GM12878 (cell line): Measurements from ENCODE around the gene NKX2-2. TPM values are rescaled to one million over a fixed set of nuclear protein-coding genes. Genes with fewer than 3 reads are reported as not detected.

Experiments
- ATAC-seq: fragments of 200-7000 bp; cut with Tn5 transposase; 3 replicates; pipeline ENCODE4 v1.9.1; 2020; ENCODE audit warnings: mild to moderate bottlenecking, moderate library complexity
- BruUV-seq: library from RNA; stranded (reverse); fragments of 400-500 nt; replicated peaks from 2 replicates; lab custom pipeline; 2021; lab: Mats Ljungman, UMichigan
- CTCF ChIA-PET: fragments of 300-600 bp; sonication (Branson Sonifier 250); formaldehyde crosslinking; extraction: SDS; loops from one replicate; lab custom pipeline; 2021; ENCODE audit warnings: inconsistent platforms; lab: Yijun Ruan, JAX
- POLR2A ChIA-PET: fragments of 350-600 bp; formaldehyde crosslinking; extraction: SDS; loops from one replicate; lab custom pipeline; 2021; ENCODE audit warnings: inconsistent platforms; lab: Charles Lee
- RAD21 ChIA-PET: fragments of 300-600 bp; sonication (Branson Sonifier 250); formaldehyde crosslinking; loops from one replicate; lab custom pipeline; 2023; ENCODE audit warnings: antibody characterized with exemption; ENCODE audit not compliant: unreplicated experiment; lab: Charles Lee
- SMC1A ChIA-PET: fragments of 300-600 bp; sonication (Branson Sonifier 250); formaldehyde crosslinking; loops from one replicate; lab custom pipeline; 2023; ENCODE audit not compliant: unreplicated experiment, uncharacterized antibody; lab: Charles Lee
- DNase-seq: peaks from one replicate; pipeline ENCODE4 v3.0.0-alpha.2; 2011; ENCODE audit warnings: low read depth, low spot score
- FAIRE-seq: peaks from 3 replicates; lab custom pipeline; 2011; peaks lifted over from hg19 to GRCh38; lab: Jason Lieb, UNC
- H2AFZ ChIP-seq: 2 replicates; pipeline ENCODE4 v1.6.0; 2011; ENCODE audit warnings: low read depth, low read length, control low read depth; ENCODE audit not compliant: control insufficient read depth
- H3K27ac ChIP-seq: 2 replicates; pipeline ENCODE4 v1.5.1; 2011; ENCODE audit warnings: control low read depth; ENCODE audit not compliant: control insufficient read depth, insufficient read depth
- H3K27me3 ChIP-seq, 2 experiments: replicated peaks in 1 of 2; 2 replicates each; pipeline versions ENCODE4 v1.6.0 to v1.6.1; 2011; ENCODE audit warnings: low read length in 1 of 2; ENCODE audit not compliant: control insufficient read depth in 2 of 2, insufficient read depth in 2 of 2
- H3K36me3 ChIP-seq, 2 experiments: 2 replicates each; pipeline ENCODE4 v1.5.1; 2011; ENCODE audit warnings: low read length in 1 of 2; ENCODE audit not compliant: control insufficient read depth in 2 of 2, insufficient read depth in 2 of 2
- H3K4me1 ChIP-seq: 2 replicates; pipeline ENCODE4 v1.6.1; 2011; ENCODE audit warnings: mild to moderate bottlenecking, low read length, moderate library complexity, mixed read lengths; ENCODE audit not compliant: control insufficient read depth, insufficient read depth
- H3K4me2 ChIP-seq: 2 replicates; pipeline ENCODE4 v1.6.0; 2011; ENCODE audit warnings: control low read depth; ENCODE audit not compliant: control insufficient read depth, insufficient read depth
- H3K4me3 ChIP-seq: fragments of 200-600 bp; sonication (generic); 2 replicates; pipeline ENCODE4 v1.5.1; 2016
- H3K79me2 ChIP-seq: 2 replicates; pipeline ENCODE4 v1.6.0; 2011; ENCODE audit warnings: low read length; ENCODE audit not compliant: control insufficient read depth, insufficient read depth
- H3K9ac ChIP-seq: 2 replicates; pipeline ENCODE4 v1.8.0; 2011; ENCODE audit warnings: low read length, control low read depth, mixed read lengths; ENCODE audit not compliant: control insufficient read depth, insufficient read depth
- H3K9me3 ChIP-seq: replicated peaks from 3 replicates; pipeline ENCODE4 v1.5.1; 2011; ENCODE audit warnings: mild to moderate bottlenecking, low read length; ENCODE audit not compliant: control insufficient read depth, insufficient read depth
- H4K20me1 ChIP-seq: 2 replicates; pipeline ENCODE4 v1.6.0; 2011; ENCODE audit not compliant: control insufficient read depth, insufficient read depth
- BHLHE40 ChIP-seq, 2 experiments: fragments of 450-650 bp in 1 of 2; IDR thresholded peaks; 2 replicates each; pipeline ENCODE4 v1.6.1; 2011 to 2017; ENCODE audit warnings: low read depth in 2 of 2, borderline replicate concordance in 1 of 2, improper control_type of control experiment in 1 of 2, low read length in 1 of 2, mild to moderate bottlenecking in 1 of 2
- BRCA1 ChIP-seq: IDR thresholded peaks from 2 replicates; pipeline ENCODE4 v1.6.1; 2011; ENCODE audit warnings: low read depth, low read length, improper control_type of control experiment
- E4F1 ChIP-seq: fragments of 450-650 bp; IDR thresholded peaks from 2 replicates; pipeline ENCODE4 v1.6.1; 2018; ENCODE audit warnings: borderline replicate concordance, mild to moderate bottlenecking; ENCODE audit not compliant: partially characterized antibody
- EGR1 ChIP-seq, 2 experiments: IDR thresholded peaks; 1 replicate in 1 of 2; 2 replicates in 1 of 2; pipeline ENCODE4 v1.6.1; 2011 to 2012; ENCODE audit warnings: low read depth in 2 of 2, low read length in 2 of 2, borderline replicate concordance in 1 of 2, mild to moderate bottlenecking in 1 of 2, moderate library complexity in 1 of 2
- HDAC2 ChIP-seq: fragments of 200-600 bp; sonication (generic); IDR thresholded peaks from 2 replicates; pipeline ENCODE4 v1.6.1; 2017
- HDAC6 ChIP-seq: fragments of 200-600 bp; sonication (generic); IDR thresholded peaks from one replicate; pipeline ENCODE4 v1.8.0; 2017; ENCODE audit warnings: antibody characterized with exemption; ENCODE audit not compliant: unreplicated experiment
- HDGF ChIP-seq: fragments of 450-650 bp; IDR thresholded peaks from 2 replicates; pipeline ENCODE4 v1.6.1; 2016; ENCODE audit warnings: antibody characterized with exemption
- KLF5 ChIP-seq: fragments of 450-650 bp; IDR thresholded peaks from 2 replicates; pipeline ENCODE4 v1.6.1; 2014; ENCODE audit warnings: mild to moderate bottlenecking; ENCODE audit not compliant: partially characterized antibody
- MEF2B ChIP-seq: fragments of 450-650 bp; IDR thresholded peaks from 2 replicates; pipeline ENCODE4 v1.6.1; 2018; ENCODE audit warnings: mild to moderate bottlenecking, moderate library complexity; ENCODE audit not compliant: partially characterized antibody, poor library complexity, severe bottlenecking
- MTA2 ChIP-seq: fragments of 450-650 bp; IDR thresholded peaks from 2 replicates; pipeline ENCODE4 v1.6.1; 2016; ENCODE audit warnings: low read depth, mild to moderate bottlenecking, moderate library complexity
- MYC ChIP-seq: IDR thresholded peaks from 2 replicates; pipeline ENCODE4 v1.6.1; 2011; ENCODE audit warnings: mild to moderate bottlenecking, low read length, moderate library complexity, inconsistent platforms; ENCODE audit not compliant: insufficient read depth, insufficient replicate concordance, insufficient read length, severe bottlenecking
- SIN3A ChIP-seq: IDR thresholded peaks from 2 replicates; pipeline ENCODE4 v1.6.1; 2012; ENCODE audit warnings: low read depth, low read length, improper control_type of control experiment
- SPI1 ChIP-seq: IDR thresholded peaks from 2 replicates; pipeline ENCODE4 v1.6.1; 2011; ENCODE audit warnings: low read depth, mild to moderate bottlenecking, low read length, moderate library complexity, borderline replicate concordance; ENCODE audit not compliant: insufficient read depth
- WRNIP1 ChIP-seq: IDR thresholded peaks from 2 replicates; pipeline ENCODE4 v1.6.1; 2011; ENCODE audit warnings: low read depth, low read length, improper control_type of control experiment, borderline replicate concordance
- ZNF24 ChIP-seq: fragments of 450-650 bp; IDR thresholded peaks from 2 replicates; pipeline ENCODE4 v1.6.1; 2017; ENCODE audit warnings: antibody characterized with exemption, mild to moderate bottlenecking
- ZNF274 ChIP-seq: IDR thresholded peaks from one replicate; pipeline ENCODE4 v1.8.0; 2011; ENCODE audit not compliant: insufficient read length, insufficient read depth
- WGBS: methylation state at CpG from one replicate; pipeline ENCODE4 v1.1.6; 2016; ENCODE audit warnings: low lambda C conversion rate; ENCODE audit not compliant: insufficient replicate concordance, insufficient coverage; ENCODE audit errors: missing lambda C conversion rate; 5-methylcytosine and 5-hydroxymethylcytosine counted together
- in situ Hi-C: fragments of 300-500 bp; cut with MboI; formaldehyde crosslinking; loops from 9 replicates; pipeline ENCODE4 v1.14.3; 2018; ENCODE audit warnings: mixed read lengths
- intact Hi-C: fragments of 100-400 bp; cut with micrococcal nuclease; formaldehyde crosslinking; loops from one replicate; pipeline ENCODE4 v1.14.2; 2022; ENCODE audit not compliant: unreplicated experiment
- polyA plus RNA-seq, 11 experiments: library from polyadenylated mRNA; depleted of rRNA in 4 of 11; unstranded in 6 of 11; stranded (reverse) in 5 of 11; fragments of >200 nt; fragmentation: Nextera tagmentation in 4 of 11; fragmentation: Illumina TruSeq in 1 of 11; extraction: Ambion mirVana in 4 of 11; extraction: Trizol in 1 of 11; gene quantifications; 1 replicate in 1 of 11; 2 replicates in 10 of 11; pipeline versions ENCODE4 v1.2.1 to v1.2.3, GENCODE V29; 2011 to 2016; ENCODE audit warnings: inconsistent platforms in 2 of 11, missing spikeins in 2 of 11, low read depth in 1 of 11
- total RNA-seq, 4 experiments: library from RNA; depleted of rRNA in 3 of 4; stranded (reverse); fragments of >200 nt in 3 of 4; fragmentation: Illumina TruSeq in 1 of 4; extraction: Trizol in 1 of 4; gene quantifications; 2 replicates each; pipeline versions ENCODE4 v1.2.1 to v1.2.3, GENCODE V29; 2013 to 2021
- TF ChIP-seq, protein P1 (sequence below): fragments of 450-650 bp; IDR thresholded peaks from 2 replicates; pipeline ENCODE4 v1.6.1; 2017; ENCODE audit warnings: mild to moderate bottlenecking, moderate library complexity

Gene NKX2-2
- total and polyA plus RNA-seq, 10 of the 15 experiments (the other 5 are each of a cell fraction or from before 2014, with no cell fraction given), result not detected

DNA sequence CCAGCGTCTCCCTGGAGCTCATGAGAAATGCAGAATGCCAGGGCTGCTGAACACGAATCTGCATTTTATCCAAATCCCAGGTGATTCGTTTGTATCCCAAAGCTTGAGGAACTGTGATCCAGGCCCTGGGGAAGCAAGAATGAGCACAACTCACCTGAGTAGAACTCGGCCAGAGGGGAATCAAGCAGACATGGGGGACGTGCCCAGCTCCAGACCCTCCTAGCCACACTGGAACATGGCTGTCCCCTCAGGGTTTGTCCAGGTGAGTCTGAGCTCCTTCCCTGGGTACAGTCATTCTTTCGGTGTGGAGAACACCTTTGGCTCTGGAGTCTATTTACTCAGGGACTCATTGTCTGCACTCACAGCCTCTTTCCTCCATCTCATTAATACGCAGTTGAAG lies 13.3 kb downstream of the NKX2-2 start:
- ChIA-PET SMC1A (interaction anchor here (0.7 to 4.1 kb wide), 2 partner anchors 257 to 640 kb away, joined by 3 to 23 read pairs; no protein-coding TSS in a partner anchor), POLR2A (no interaction called here), CTCF (interaction anchor here (5.9 to 6.6 kb wide), 2 partner anchors 264 to 640 kb away, joined by 70 to 202 read pairs; no protein-coding TSS in a partner anchor), RAD21 (interaction anchor here (1.9 kb wide), 1 partner anchor 70 kb away, joined by 5 read pairs; no protein-coding TSS in a partner anchor)
- peaks cover 0 to 2% of the 10 kb centered on the region in 2 experiments; a peak in 3 of 4 replicates for H3K27me3 ChIP-seq
- BruUV-seq, result no TSS peak
- no peak overlapping the region for H2AFZ ChIP-seq
- H3K36me3 ChIP-seq, result no peaks in the 10 kb centered on the region
- no peaks in the 10 kb centered on the region for H3K9me3 ChIP-seq
- no peaks in the 10 kb centered on the region for H4K20me1 ChIP-seq
- H3K27ac ChIP-seq, result no peak overlapping the region
- no peaks in the 10 kb centered on the region for H3K79me2 ChIP-seq
- intact Hi-C loops (loop anchor here (10.0 kb wide), 2 partner anchors 106 to 836 kb away; partner anchors contain the start of gene NKX2-4), in situ Hi-C loops (loop anchor here (5.0 to 10.0 kb wide), 3 partner anchors 263 to 638 kb away; no protein-coding TSS in a partner anchor)
- 39% methylated on average over 7 of the region's 7 CpGs for WGBS
- H3K4me2 ChIP-seq, result no peak overlapping the region
- no peak for DNase-seq
- no peak for FAIRE-seq
- H3K4me1 ChIP-seq, result peaks cover 12% of the 10 kb centered on the region
- H3K9ac ChIP-seq, result no peak overlapping the region
- no peak for ATAC-seq
- no peak overlapping the region for H3K4me3 ChIP-seq
- TF ChIP-seq MYC, result no peak
- no peak for TF ChIP-seq WRNIP1
- TF ChIP-seq HDAC6, result no peak
- no peak for TF ChIP-seq HDGF
- no peak for TF ChIP-seq ZNF274
- TF ChIP-seq, protein P1, sequence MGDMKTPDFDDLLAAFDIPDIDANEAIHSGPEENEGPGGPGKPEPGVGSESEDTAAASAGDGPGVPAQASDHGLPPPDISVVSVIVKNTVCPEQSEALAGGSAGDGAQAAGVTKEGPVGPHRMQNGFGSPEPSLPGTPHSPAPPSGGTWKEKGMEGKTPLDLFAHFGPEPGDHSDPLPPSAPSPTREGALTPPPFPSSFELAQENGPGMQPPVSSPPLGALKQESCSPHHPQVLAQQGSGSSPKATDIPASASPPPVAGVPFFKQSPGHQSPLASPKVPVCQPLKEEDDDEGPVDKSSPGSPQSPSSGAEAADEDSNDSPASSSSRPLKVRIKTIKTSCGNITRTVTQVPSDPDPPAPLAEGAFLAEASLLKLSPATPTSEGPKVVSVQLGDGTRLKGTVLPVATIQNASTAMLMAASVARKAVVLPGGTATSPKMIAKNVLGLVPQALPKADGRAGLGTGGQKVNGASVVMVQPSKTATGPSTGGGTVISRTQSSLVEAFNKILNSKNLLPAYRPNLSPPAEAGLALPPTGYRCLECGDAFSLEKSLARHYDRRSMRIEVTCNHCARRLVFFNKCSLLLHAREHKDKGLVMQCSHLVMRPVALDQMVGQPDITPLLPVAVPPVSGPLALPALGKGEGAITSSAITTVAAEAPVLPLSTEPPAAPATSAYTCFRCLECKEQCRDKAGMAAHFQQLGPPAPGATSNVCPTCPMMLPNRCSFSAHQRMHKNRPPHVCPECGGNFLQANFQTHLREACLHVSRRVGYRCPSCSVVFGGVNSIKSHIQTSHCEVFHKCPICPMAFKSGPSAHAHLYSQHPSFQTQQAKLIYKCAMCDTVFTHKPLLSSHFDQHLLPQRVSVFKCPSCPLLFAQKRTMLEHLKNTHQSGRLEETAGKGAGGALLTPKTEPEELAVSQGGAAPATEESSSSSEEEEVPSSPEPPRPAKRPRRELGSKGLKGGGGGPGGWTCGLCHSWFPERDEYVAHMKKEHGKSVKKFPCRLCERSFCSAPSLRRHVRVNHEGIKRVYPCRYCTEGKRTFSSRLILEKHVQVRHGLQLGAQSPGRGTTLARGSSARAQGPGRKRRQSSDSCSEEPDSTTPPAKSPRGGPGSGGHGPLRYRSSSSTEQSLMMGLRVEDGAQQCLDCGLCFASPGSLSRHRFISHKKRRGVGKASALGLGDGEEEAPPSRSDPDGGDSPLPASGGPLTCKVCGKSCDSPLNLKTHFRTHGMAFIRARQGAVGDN, result no peak
- no peak for TF ChIP-seq EGR1 (IDR thresholded peaks at IDR 0.05; ENCODE audit: borderline replicate concordance in 1 of 2, low read depth in 2 of 2, low read length in 2 of 2)
- no peak for TF ChIP-seq HDAC2
- no peak for TF ChIP-seq BHLHE40 (IDR thresholded peaks at IDR 0.05; ENCODE audit: borderline replicate concordance in 1 of 2, low read depth in 2 of 2, low read length in 1 of 2)
- TF ChIP-seq ZNF24, result no peak
- no peak for TF ChIP-seq E4F1
- TF ChIP-seq KLF5, result no peak
- no peak for TF ChIP-seq SIN3A
- TF ChIP-seq MEF2B, result no peak
- no peak for TF ChIP-seq SPI1
- TF ChIP-seq MTA2, result no peak
- TF ChIP-seq BRCA1, result no peak
